HG02642 (cell line): Measurements from ENCODE around the gene SLC2A5.
"Not testable (repeated sequence)": the region's sequence is repeated elsewhere in the genome, so short reads cannot be mapped to it uniquely, and the experiment has no call there.

Experiments
- ATAC-seq: cut with Tn5 transposase; IDR thresholded peaks from one replicate; pipeline ENCODE4 v1.9.1; 2021; ENCODE audit warnings: mild to moderate bottlenecking; ENCODE audit not compliant: unreplicated experiment, poor library complexity

SLC2A5 gene

DNA sequence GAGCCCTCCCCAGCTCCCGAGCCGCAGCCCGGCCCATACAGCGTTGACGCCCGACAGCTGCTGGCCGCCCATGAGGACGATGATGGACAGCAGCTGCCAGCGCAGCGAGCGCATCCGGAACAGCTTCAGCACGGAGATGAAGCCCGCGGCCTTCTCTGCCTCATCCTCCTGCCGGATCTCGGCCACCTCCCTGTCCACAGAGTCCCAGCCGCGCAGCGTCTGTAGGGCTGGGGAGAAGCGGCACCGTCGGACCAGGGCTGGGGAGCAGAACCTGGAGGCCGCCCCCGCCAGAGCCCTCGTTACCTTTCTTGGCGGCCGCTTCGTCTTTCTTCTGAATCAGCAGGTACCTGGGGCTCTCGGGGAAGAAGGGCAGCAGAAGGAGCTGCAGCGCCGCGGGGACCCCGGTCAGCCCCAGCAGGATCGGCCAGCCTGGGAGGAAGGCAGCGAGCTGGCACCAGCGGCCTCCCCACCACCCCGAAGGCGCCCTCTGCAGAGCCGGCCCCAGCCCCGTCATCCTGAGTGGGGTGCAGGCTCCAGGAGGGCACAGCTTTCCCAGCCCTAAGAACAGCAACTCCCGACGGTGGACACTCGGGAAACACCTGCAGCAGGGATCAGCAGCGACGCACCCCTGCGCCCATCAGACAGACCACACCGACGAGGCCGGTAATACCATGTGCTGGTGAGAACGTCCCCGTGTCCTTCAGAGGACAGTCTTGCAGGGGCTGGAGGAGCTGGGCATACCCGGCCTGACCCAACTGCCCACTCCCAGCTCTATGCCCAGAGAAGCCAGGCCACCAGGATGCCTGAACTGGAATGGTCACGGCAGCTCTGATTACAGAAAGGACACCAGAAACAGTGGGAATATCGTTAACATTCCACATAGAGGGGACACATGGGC, 29.4 kb downstream of the SLC2A5 start:
- no peak for ATAC-seq

DNA sequence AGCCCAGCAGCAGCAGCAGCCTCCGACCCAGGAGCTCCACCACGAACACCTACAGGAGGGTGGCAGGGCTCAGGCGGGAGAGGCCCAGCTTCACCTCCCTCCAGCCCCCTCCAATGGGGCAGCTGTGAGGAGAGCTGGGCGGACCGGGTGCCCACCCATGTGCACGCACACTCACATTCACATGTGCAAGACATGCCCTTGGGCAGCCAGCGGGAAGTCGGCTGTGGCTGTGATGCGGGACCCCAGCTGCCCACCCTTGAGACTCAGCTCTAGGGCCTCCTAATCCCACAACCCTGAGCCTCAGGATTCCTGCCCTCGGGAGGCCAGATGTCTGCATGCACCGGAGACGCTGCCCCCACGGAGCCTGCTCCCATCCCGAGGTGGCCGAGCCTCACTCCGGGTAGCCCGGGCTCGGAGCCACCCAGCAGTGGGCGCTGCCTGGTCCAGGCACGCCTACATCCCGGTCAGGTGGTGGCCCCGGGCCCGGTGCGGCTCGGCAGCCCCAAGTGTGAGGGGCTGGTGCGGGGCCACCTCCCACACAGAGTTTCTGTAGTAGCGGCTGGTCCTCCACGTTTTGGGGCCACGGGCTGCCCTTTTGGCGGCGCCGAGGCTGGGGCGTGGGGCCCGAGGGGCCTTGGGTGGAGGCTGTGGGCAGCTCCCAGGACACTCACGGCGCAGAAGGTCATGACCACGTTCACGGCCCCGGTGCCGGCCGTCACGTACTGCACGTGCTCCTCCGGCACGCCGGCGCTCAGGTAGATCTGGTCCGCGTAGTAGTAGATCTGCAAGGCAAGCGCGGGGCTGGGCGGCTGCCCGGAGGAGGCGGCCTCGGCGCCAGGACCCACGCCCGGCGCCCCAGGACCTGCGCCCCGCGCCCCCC, 30.3 kb downstream of the SLC2A5 start:
- ATAC-seq = no peak

DNA sequence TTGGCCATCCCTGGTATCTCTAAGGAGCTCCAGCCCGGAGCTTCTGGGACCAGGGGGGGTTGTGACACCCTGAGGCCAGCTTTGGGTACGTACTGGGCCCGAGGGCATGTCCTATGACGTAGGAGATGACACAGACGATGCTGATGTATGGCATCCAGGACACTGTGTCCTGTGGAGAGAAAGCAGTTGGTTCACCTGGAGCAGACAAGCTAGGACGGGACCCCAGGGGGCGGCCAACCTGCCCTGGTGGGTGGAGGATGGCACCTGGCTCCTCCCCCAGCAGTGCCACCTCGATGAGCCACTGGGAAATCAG, 31.1 kb downstream of the SLC2A5 start:
- ATAC-seq = no peak

DNA sequence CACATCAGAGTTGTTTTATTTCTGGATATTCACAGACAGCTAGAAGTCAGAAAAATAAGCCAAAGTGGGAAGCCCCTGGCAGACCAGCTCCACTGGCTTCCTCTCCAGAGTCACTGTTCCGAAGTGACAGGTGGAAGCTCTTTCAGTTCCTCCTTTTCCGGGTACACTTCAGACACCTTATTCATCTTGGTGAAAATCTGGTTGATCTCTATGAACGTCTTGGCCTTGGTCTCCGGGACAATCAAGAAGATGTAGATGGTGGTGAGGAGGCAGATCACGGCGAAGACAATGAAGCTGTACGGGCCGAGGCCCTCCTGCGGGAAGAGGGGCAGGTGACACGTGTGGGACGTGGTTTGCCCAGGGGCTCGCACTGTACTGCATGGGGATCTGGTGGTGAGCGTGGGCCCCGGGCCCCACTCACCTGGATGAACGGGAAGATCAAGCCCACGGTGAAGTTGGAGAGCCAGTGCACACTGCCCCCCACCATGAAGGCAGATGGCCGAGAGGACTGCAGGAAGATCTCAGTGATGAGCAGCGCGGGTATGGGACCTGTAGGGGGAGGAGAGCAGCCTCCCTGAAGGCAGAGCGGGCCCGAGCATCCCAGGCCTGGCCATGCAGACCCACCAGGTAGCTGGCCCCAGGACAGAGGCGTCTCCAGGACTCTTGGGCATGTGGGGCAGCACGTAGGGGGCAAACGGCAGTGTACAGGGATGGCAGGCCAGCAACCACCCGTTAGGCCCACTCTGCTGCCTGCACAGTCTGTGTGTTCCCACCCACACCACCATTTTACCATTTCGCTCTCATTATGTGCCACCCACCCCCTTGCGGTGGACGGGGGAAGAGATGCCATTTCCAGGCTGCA, 31.7 kb downstream of the SLC2A5 start:
- no peak for ATAC-seq

DNA sequence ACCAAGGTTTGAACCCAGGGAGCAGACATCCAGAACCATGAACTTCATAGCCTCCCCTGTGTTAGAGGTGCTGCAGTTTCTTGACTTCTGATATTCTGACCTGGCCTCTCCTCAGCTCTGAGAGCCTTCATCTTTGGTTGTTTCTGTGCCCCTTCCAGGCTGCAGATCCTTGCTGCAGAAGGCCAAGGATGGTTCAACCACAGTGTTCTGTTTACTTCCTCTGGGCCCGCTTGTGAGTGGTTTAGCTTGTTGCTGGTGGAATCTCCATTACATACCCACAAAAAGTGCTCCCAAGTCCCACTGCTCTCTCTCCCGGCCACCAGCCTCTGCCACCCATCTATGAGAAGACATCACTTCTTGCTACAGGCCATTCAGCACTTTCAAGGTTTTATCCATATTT, 34.2 kb downstream of the SLC2A5 start:
- no peak for ATAC-seq

DNA sequence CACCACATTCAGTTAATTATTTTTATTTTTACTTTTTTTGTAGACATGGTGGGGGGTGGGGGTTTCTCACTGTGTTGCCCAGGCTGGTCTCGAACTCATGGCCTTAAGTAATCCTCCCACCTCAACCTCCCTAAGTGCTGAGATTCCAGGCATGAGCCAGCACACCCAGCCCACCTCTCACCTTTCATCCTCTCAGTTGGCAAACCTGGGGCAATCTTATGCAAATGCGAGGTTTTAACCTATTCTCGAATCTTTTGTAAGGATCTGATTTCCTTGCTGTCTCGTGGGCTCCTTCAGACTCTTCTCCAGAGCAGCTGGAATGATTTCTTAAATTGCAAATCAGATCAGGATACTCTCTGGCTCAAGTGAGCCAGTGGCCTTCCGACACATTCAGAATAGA, 36.1 kb downstream of the SLC2A5 start:
- no peak for ATAC-seq

DNA sequence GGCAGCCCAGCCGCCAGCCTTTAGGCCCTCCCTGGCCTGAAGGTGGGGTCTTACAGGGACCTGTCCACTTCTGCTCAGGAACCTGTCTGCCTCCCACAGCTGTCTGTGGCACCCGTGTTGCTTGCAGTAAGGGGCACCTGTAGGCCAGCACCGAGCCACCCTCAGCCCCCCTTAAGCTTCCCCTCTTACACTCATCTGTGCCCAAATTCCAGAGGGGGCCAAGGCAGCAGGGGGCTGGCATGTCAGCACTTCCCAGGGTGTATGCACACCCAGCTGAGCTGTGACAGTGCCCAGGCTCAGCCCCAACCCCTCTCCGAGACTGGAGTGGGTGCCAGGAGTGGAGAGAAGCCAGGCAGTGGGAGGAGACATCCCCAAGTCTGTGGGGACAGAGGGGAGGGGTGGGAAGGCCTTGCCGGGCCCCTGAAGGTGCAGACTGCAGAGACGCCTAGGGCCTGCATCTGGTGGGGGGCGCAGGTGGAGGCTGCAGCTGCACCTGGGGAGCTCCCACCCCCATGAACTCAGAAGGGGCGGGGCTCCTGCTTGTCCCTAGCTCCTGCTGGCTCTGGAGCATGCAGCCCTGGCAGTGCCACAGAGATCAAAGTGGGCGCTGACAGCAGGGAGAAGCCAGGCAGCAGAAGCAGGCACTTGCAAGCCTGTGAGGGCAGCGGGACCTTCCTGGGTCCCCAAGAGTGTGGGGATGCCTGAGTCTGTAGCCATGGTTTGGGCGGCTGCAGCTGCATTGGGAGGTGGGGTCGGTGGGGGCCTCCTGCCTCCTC, 37.8 kb downstream of the SLC2A5 start:
- no peak for ATAC-seq

DNA sequence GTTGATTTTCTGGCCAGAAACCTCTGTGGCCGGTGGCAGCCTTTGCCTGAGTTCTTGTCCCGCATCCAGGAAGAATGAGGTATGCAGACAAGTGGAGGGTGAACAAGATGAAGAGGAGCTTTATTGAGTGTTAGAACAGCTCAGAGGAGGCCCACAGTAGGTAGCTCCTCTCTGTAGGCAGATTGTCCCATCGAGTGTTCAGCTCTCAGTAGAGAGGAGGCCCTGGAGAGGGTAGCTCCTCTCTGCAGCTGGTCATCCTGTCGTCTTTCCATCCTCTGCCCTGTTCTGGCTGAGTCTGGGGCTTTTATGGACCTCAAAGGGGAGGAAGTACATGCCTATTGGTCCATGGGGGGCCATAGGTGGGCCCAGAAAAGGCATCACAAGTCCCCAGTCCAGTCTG, 38.4 kb downstream of the SLC2A5 start:
- ATAC-seq = not testable (repeated sequence)

DNA sequence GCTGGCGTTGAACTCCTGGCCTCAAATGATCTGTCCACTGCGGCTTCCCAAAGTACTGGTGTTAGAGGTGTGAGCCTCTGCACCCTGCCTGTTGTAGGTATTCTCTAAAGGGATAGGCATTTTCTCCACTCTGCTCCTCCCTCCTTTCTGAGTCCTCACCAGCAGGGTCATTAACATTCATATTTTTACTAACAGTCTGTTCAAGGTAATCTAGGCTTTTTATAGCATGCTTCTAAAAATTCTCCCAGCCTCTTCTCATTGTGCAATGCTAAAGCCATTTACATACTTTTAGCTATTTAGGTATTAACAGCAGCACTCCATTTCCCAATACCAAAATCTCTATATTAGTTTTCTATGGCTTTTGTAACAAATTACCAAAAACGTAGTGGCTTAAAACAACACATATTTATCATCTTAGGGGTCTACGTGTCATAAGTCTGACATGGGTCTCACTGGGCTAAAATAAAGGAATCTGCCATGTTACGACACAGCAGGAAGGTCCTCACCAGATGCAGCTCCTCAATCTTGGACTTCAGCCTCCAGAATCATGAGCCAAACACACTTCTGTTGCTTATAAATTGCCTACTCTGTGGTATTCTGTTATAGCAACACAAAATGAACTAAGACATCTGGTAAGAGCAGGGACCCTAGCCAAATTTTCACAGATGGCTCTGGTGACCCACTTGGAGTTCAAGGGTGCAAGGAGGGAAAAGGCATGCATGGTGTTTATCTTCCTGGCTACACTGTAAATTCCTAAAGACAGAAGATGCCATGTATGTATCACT, 40.3 kb downstream of the SLC2A5 start:
- ATAC-seq = no peak

DNA sequence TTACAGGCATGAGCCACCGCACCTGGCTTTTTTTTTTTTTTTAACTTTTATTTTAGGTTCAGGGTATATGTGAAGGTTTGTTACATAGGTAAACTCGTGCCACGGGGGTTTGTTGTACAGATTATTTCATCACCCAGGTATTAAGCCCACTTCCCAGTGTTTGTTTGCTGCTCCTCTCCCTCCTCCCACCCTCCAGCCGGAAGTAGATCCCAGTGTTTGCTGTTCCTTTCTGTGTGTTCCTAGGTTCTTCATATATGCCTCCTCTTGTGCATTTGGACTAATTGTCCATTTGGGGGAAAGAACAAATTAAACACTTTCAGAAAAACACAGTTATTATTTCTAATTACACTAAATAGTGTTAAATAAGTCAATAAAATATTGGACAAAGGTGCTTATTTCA, 42.1 kb downstream of the SLC2A5 start:
- no peak for ATAC-seq

DNA sequence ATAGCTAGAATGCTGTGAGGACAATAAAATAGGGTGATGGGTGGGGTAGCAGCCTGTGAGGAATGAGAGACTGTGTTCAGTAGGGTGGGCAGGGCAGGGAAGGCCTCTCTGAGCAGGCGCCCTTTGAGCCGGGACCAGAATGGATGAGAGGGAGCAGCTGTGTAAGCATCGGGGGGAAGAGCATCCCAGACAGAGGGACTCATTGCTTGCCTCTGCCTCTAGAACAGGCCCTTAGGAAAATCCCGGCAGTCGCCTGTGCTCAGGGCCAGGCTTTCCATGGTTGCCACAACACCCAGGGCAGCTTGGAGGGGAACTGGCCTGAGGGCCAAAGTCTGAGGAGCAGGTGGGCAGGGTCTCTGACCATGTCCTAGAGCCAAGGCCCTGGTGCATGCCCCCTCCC, 44.0 kb downstream of the SLC2A5 start:
- ATAC-seq = no peak

DNA sequence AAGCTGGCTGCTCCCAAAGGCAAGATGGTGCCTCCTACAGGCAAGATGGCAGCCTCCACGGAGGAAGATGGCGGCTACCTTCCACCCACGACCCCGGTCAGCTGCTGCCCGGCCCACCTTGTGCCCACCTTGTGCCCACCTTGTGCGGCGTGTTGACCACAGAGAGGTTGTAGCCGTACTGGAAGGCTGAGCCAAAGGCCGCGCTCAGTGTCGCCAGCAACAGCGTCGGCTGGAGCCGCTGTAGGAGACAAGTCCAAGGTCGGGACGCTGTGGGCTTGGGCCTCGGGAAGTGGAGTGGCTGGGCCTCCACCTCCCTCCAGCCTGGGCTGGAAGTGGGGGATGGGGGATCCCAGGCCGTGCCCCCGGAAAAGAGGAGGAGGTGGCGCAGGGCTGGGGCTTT, 44.6 kb downstream of the SLC2A5 start:
- ATAC-seq = no peak

DNA sequence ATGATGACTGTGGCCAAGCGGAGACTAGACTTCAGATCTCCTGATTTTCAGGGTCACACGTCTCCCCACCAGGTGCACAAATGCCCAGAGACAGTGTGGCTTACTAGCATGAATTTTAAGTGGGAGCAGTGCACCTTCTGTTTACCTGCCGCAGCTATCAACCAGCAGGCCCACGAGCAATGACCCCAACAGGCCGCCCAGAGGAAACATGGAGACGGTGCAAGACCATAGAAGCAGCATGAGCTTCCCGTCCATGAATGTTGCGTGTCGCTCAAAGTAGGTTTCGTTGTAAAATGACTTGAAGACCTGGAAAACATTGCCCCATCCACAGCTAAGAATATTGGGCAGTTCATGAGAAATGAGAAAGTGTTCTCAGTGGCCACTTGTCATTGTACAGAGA, 46.7 kb downstream of the SLC2A5 start:
- ATAC-seq = no peak

DNA sequence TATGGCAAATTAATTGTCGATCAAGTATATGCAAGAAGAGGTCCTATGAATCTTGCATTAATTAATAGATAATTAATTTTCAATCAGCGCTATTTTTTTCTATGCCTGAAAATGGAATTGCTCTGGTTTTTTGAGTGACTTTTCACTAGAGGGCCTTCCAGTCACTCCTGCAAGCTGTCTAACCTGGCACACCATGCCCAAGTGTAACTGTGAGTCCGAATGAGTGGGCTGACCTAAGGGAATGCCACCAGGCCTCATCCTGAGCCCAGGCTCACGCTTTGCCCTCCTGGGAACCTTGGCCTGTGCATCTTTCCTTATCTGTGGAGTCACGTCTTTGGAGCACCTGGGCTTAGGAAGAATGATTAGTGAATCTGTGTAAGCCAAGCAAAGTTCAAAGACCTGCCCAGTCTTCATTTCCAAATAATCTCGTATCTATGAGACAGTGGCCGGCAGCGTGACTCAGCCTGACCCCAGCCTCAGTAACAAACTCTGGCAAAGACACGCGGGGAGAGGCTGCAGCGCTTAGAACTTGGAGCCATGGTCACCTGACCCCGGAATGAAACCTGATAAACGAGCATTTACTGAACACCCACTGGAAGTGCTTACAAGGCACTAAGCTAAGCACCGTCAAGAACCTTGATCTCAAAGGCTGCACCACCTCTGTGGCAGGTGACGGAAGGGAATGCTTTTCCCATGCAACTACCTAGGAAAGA, 47.3 kb downstream of the SLC2A5 start:
- not testable (repeated sequence) for ATAC-seq

DNA sequence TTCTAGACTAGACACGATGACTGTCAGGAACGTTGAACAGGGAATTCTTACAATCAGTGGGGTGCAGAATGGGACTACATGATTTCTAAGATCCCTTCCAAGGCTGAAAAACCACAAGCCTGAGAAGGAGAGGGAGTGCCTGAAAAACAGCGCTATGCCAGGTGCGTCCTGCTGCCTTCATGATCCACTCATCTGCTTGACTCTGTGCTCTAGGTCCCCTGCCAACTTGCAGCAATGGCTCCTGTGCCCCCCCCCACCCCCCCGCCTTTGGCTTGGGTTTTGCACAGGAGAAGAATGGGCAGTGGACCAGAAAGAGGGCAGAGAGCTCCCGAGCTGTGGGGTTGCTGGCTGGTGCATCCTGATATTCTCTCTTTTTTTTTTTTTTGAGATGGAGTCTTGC, 49.1 kb downstream of the SLC2A5 start:
- ATAC-seq = no peak

DNA sequence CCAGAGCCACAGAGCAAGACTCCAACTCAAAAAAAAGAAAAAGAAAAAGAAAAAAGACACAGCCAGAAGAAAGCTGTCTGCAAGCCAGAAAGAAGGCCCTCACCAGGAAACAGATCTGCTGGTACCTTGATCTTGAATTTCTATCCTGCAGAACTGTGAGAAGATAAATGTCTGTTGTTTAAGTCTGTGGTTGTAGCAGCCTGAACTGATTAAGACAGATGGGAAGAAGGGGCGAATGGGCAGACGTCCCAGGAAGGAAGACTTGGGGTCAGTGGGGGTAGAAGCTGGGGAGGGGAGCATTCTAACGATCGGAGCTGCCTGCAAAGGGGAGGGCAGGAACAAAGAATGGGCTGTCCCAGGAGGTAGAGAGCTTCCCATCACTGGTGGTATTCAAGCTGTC, 49.5 kb downstream of the SLC2A5 start:
- ATAC-seq = no peak

DNA sequence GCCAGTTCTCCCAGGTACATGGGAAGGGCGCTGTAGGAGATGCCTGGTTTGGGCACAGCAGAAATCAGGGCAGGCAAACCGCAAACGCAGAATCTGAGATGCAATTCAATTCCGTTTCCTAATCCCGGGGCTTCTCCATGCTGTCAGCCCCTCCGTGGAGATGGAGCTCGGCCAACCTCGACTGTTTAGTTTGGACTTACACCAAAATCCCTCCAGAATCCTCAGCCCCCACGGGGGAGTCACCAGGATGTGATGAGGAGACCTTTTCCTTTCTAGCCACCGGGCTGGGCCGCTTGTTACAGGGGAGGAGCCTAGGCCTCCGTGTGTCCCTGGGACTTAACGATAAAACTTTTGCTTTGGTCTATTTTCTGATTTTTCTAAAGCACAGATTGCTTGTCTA, 51.1 kb downstream of the SLC2A5 start:
- ATAC-seq = no peak

DNA sequence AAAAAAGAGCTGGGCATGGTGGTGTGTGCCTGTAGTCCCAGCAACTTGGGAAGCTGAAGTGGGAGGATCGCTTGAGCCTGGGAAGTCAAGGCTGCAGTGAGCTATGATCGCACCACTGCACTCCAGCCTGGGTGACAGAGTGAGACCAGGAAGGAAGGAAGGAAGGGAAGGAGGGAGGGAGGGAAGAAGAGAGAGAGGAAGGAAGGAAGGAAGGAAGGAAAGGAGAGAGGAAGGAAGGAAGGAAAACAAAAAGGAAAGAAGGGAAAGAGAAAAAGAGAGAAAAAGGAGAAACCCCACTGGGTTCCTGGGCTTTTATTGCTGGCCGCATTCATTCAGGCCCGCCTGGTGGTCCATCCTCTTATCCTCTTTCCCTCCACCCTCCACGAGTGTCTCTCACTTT, 53.0 kb downstream of the SLC2A5 start:
- no peak for ATAC-seq
